Measurements from ENCODE around the gene SFXN3.
"Not testable (repeated sequence)": the region's sequence is repeated elsewhere in the genome, so short reads cannot be mapped to it uniquely, and the experiment has no call there.

Gene SFXN3

DNA sequence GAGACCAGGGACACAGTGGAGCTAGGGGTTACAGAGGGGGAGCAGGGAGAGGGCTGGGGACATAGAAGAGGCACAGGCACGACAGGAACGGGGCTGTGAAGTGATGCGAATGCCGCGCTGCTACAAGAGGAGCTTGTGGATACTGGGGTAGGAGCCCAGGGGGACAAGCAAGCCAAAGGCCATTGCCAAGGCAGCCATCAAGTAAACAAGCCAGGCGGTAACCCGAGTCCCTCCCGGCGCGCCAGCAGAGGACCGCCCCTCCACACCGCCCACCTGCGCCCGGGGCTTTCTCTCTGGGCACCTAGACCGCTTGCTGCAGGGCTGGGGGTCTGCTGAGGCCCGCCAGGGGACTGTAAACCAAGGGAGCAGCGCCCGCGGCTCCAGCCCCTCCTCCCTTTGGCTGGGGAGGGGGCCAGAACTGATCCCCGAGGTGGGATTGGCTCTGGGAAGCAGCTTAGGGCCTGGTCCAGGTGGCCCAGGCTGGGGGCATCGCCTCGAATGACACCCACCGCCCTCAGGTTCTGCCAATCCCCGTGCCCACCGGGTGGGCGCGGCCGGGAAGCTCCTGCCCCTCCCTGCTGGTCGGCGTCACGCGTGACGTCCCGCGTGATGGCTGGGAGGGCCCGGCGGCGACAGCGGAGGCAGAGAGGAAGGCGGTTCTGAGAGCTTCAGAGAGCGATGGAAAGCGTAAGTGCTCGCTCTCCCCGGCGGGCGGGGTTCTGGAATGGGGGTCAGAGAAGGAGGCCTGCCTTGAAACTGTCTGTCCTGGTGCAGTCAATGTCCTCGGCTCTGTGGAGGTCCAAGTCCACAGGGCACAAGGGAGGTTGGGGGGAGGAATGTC, 982 bp downstream of the SFXN3 start:
- no peak for TF ChIP-seq CTCF (conservative IDR thresholded peaks at IDR 0.05; ENCODE audit: low read depth, low read length)
- DNase-seq (ENCODE audit: low read depth), result no peak

GRCh38 chr10:101032637-101033224, 1.7 kb downstream of the SFXN3 start:
- no peak for TF ChIP-seq CTCF (conservative IDR thresholded peaks at IDR 0.05; ENCODE audit: low read depth, low read length)
- H3K4me3 ChIP-seq (ENCODE audit: low read length), result peak overlapping the region; percentile 84
- no peak for DNase-seq (ENCODE audit: low read depth)

More for the DNA sequence above, 982 bp downstream of the SFXN3 start:
- peak overlapping the region; percentile 84 for H3K4me3 ChIP-seq (ENCODE audit: low read length)

DNA sequence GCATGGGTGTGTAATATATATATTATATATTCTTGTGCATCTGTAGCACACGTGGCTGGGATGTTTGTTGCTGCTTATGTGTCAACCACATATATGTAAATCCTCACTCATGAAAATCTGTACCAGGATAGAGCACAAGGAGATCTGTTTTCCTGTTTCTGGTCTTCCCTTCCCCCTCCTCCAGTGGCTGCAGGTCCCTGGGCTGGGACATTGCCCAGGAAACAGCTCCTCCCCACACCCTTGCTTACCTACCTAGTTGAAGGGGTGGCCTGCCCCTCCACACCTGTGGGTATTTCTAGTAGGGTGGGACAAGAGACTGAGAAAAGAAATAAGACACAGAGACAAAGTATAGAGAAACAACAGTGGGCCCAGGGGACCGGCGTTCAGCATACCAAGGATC, 2.2 kb downstream of the SFXN3 start:
- H3K4me3 ChIP-seq (ENCODE audit: low read length), result peak overlapping the region; percentile 84

GRCh38 chr10:101034404-101034803, 3.4 kb downstream of the SFXN3 start:
- DNase-seq (ENCODE audit: low read depth); H3K4me3 ChIP-seq (ENCODE audit: low read length): not testable (repeated sequence)

More for the DNA sequence above, 2.2 kb downstream of the SFXN3 start:
- TF ChIP-seq CTCF (conservative IDR thresholded peaks at IDR 0.05; ENCODE audit: low read depth, low read length), result no peak
- DNase-seq (ENCODE audit: low read depth), result no peak

DNA sequence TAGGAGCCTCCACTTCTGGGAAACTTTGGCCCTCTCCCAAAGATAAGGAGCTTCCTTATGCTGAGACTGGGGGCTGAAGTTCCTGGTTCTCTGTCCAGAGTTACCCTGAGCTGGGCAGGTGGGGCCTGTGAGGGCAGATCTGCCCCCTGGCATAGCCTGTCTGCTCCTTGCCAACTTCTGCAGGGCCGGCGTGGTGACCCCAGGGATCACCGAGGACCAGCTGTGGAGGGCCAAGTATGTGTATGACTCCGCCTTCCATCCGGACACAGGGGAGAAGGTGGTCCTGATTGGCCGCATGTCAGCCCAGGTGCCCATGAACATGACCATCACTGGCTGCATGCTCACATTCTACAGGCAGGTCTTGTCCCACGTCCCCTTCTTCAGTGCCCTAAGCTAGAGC, 4.3 kb downstream of the SFXN3 start:
- TF ChIP-seq CTCF (conservative IDR thresholded peaks at IDR 0.05; ENCODE audit: low read depth, low read length), result no peak
- no peak overlapping the region for H3K4me3 ChIP-seq (ENCODE audit: low read length)
- DNase-seq (ENCODE audit: low read depth), result no peak

GRCh38 chr10:101035916-101036702, 5.1 kb downstream of the SFXN3 start:
- TF ChIP-seq CTCF (conservative IDR thresholded peaks at IDR 0.05; ENCODE audit: low read depth, low read length), result no peak
- no peak for DNase-seq (ENCODE audit: low read depth)
- H3K4me3 ChIP-seq (ENCODE audit: low read length), result no peak overlapping the region

GRCh38 chr10:101036726-101037125, 5.7 kb downstream of the SFXN3 start:
- TF ChIP-seq CTCF (conservative IDR thresholded peaks at IDR 0.05; ENCODE audit: low read depth, low read length), result no peak
- no peak for DNase-seq (ENCODE audit: low read depth)

More at GRCh38 chr10:101036726-101037125, 5.7 kb downstream of the SFXN3 start:
- no peak overlapping the region for H3K4me3 ChIP-seq (ENCODE audit: low read length)

Measured in retinal pigment epithelial cell (primary cell).